Epidermal melanocyte (primary cell): ENCODE results near the gene MAP3K15.

Experiments used
- DNase-seq: peaks from one replicate; pipeline ENCODE4 v3.0.0; 2011; ENCODE audit warnings: low spot score; ENCODE audit not compliant: insufficient read length

MAP3K15 gene

GRCh38 chrX:19514791-19515614 is at the start of gene MAP3K15:
Gene MAP3K15 (minus strand): TSS chrX:19515508. CDS start chrX:19515261, 247 bp downstream.
- no peak for DNase-seq

GRCh38 chrX:19564606-19565005 is 49.3 kb upstream of the MAP3K15 start:
- no peak for DNase-seq

GRCh38 chrX:19563746-19564145 is 48.4 kb upstream of the MAP3K15 start:
- no peak for DNase-seq

- no peak for DNase-seq
Observed at GRCh38 chrX:19563327-19563726, 48.0 kb upstream of the MAP3K15 start.

GRCh38 chrX:19560611-19561010 is 45.3 kb upstream of the MAP3K15 start:
- DNase-seq = no peak

- no peak for DNase-seq
Observed at GRCh38 chrX:19557822-19558221, 42.5 kb upstream of the MAP3K15 start.

GRCh38 chrX:19556202-19556601 is 40.9 kb upstream of the MAP3K15 start:
- DNase-seq = no peak

- no peak for DNase-seq
Observed at GRCh38 chrX:19555683-19556082, 40.4 kb upstream of the MAP3K15 start.

GRCh38 chrX:19555236-19555635 is 39.9 kb upstream of the MAP3K15 start:
- no peak for DNase-seq

- DNase-seq = no peak
Observed at GRCh38 chrX:19554786-19555185, 39.5 kb upstream of the MAP3K15 start.

GRCh38 chrX:19552793-19553192 is 37.5 kb upstream of the MAP3K15 start:
- DNase-seq = no peak

GRCh38 chrX:19549838-19550237 is 34.5 kb upstream of the MAP3K15 start:
- no peak for DNase-seq

- no peak for DNase-seq
Observed at GRCh38 chrX:19548934-19549333, 33.6 kb upstream of the MAP3K15 start.

GRCh38 chrX:19548279-19548678 is 33.0 kb upstream of the MAP3K15 start:
- no peak for DNase-seq

GRCh38 chrX:19545651-19546050 is 30.3 kb upstream of the MAP3K15 start:
- DNase-seq = no peak

GRCh38 chrX:19544693-19545305 is 29.5 kb upstream of the MAP3K15 start:
- DNase-seq = peak; percentile 49

- no peak for DNase-seq
Observed at GRCh38 chrX:19543951-19544381, 28.7 kb upstream of the MAP3K15 start.

- DNase-seq = no peak
Observed at GRCh38 chrX:19543020-19543715, 27.9 kb upstream of the MAP3K15 start.

- DNase-seq = no peak
Observed at GRCh38 chrX:19541931-19542330, 26.6 kb upstream of the MAP3K15 start.

- no peak for DNase-seq
Observed at GRCh38 chrX:19541196-19541595, 25.9 kb upstream of the MAP3K15 start.

- no peak for DNase-seq
Observed at GRCh38 chrX:19540076-19540475, 24.8 kb upstream of the MAP3K15 start.

GRCh38 chrX:19539665-19540064 is 24.4 kb upstream of the MAP3K15 start:
- DNase-seq = no peak
